Measurements from ENCODE around the gene SLX9.
"Not testable (repeated sequence)": the region's sequence is repeated elsewhere in the genome, so short reads cannot be mapped to it uniquely, and the experiment has no call there.

Gene SLX9

DNA sequence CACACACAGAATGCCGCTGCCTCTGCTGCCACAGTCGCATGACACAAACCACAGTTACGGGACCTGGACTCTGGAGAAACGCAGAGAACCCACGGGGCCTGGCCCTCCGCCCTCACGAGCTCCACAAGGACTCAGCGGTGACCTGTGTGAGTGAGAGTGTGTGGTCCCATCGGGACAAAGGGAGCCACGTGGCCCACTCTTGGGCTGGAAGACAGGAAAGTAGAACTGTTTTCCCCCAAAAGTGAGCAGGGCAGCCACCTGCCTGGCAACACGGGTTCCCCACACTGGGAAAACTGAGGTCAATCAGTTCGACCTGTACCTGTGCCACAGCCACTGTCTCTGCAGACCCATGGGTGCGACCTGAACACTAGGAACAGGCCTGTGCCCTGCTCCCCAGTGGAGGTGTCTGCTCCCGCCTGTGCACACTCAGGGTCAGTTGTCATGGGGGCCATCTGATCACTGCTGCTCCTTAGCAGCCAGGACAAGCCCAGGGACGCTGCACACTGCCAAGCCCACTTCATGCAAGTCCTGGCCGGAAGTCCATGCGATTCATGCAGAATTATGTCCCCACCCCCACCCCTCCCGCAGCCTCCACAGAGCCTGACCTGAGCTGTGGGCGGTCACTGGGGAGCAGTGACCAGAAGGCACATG is 80.2 kb downstream of the SLX9 start:
- DNase-seq (ENCODE audit: low read depth): no peak

- no peak for DNase-seq (ENCODE audit: low read depth)
These were observed 81.0 kb downstream of the SLX9 start for GRCh38 chr21:45020629-45021427.

- no peak for DNase-seq (ENCODE audit: low read depth)
These were observed 81.9 kb downstream of the SLX9 start for GRCh38 chr21:45021428-45022347.

DNA sequence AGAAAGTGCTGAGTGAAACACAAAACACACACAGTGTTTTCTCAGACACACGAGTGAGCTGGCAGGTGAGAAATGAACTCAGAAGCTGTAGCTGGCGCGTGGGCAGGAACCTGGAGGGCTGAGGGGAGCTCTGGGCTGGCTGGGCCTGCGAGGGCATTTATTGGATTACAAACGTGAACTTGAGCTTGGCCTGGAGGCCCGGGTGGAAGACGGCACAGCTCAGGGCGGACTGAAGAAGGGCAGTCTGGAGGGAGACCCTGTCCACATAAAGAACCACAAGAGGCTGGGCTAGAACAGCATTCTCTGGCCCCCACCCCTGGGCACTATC is 82.5 kb downstream of the SLX9 start:
- DNase-seq (ENCODE audit: low read depth): no peak

DNA sequence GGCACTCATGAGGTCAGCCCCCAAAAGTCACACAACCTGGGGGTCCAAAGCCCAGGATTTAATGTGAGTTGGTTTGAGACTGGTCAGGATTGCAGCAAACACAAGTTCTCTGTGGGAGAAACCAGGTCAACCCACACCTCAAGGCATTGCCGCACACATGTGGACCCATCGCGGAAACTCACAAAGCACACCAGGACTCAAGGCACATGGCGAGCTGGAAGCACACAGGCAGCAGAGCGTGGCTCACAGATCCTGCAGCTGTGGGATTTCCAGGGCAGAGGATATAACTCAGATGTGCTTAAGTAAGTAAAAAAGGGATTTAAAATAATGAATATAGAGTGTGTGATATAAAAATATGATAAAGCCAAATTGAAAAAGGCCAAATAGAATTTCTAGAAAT is 82.9 kb downstream of the SLX9 start:
- no peak for DNase-seq (ENCODE audit: low read depth)

DNA sequence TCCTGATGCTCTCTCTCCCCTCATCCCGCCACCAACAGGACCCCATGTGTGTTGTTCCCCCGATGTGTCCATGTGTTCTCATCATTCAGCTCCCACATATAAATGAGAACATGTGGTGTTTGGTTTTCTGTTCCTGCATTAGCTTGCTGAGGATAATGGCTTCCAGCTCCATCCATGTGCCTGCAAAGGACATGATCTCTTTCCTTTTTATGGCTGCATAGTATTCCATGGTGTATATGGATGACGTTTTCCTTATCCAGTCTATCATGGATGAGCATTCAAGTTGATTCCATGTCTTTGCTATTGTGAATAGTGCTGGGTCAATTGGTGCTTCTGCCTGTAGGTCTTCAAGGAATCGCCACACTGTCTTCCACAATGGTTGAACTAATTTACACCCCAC is 84.7 kb downstream of the SLX9 start:
- not testable (repeated sequence) for DNase-seq (ENCODE audit: low read depth)

- no peak for DNase-seq (ENCODE audit: low read depth)
These were observed 86.4 kb downstream of the SLX9 start for GRCh38 chr21:45026066-45026745.

Data from stimulated activated CD8-positive, alpha-beta memory T cell treated with anti-CD3 and anti-CD28 coated beads, Interleukin-15, amount 100 ng/mL, for 1 hour (primary cell).